K562 treated with DMSO at 1 percent for 48 hours (cell line): ENCODE results near the gene ATP1A1. TPM values are rescaled to one million over a fixed set of nuclear protein-coding genes. Genes with fewer than 3 reads are reported as not detected.

ENCODE experiments used
- total RNA-seq: library from RNA; unstranded; fragments of 300-600 nt; gene quantifications from 2 replicates; pipeline ENCODE4 v1.2.3, GENCODE V29; 2022; ENCODE audit warnings: low replicate concordance; ENCODE audit errors: extremely low read depth

Gene ATP1A1
- 200 and 351 TPM in 2 replicates for total RNA-seq

GRCh38 chr1:116372651-116373430 lies at the start of gene ATP1A1:
Gene ATP1A1 (plus strand): TSS chr1:116373244. CDS start chr1:116373512, 268 bp downstream.

Other genes starting within 250 kb of the ATP1A1 start
- gene CD58, start 197.8 kb downstream of the ATP1A1 start, total RNA-seq, result not detected in 2 replicates